HCT116 (cell line): ENCODE results near the gene OPRD1. TPM values are rescaled to one million over a fixed set of nuclear protein-coding genes. Genes with fewer than 3 reads are reported as not detected.

Source experiments
- ATAC-seq: fragments of 200-7000 bp; cut with Tn5 transposase; 2 replicates; pipeline ENCODE4 v1.9.1; 2020; ENCODE audit warnings: mild to moderate bottlenecking, moderate library complexity
- BruUV-seq: library from RNA; stranded (reverse); fragments of 400-500 nt; replicated peaks from 2 replicates; lab custom pipeline; 2021; lab: Mats Ljungman, UMichigan
- CTCF ChIA-PET: fragments of 300-600 bp; sonication (Branson Sonifier 250); formaldehyde crosslinking; loops from one replicate; lab custom pipeline; 2021; ENCODE audit warnings: antibody characterized with exemption; lab: Charles Lee
- POLR2A ChIA-PET: fragments of 300-600, 350-600 bp; sonication (Branson Sonifier 250); formaldehyde crosslinking; loops from one replicate; lab custom pipeline; 2021; ENCODE audit warnings: antibody characterized with exemption; lab: Charles Lee
- RAD21 ChIA-PET, 2 experiments: fragments of 300-600 bp; sonication (Branson Sonifier 250); formaldehyde crosslinking; loops; one replicate each; lab custom pipeline; 2023; ENCODE audit warnings: low total read pairs in 2 of 2; ENCODE audit not compliant: uncharacterized antibody in 2 of 2, unreplicated experiment in 2 of 2, low non-redundant PET in 1 of 2; lab: Charles Lee
- DNase-seq: peaks from one replicate; pipeline ENCODE4 v3.0.0-alpha.2; 2010; ENCODE audit warnings: low read depth, low spot score
- H2AFZ ChIP-seq: fragments of 200-600 bp; shearing (Covaris generic), sonication (generic); 2 replicates; pipeline ENCODE4 v1.6.1; 2017; ENCODE audit warnings: low read depth, mixed run types, mixed read lengths, antibody characterized with exemption, low read length; ENCODE audit not compliant: poor library complexity, severe bottlenecking
- H3K27ac ChIP-seq: 2 replicates; pipeline ENCODE4 v1.5.1; 2012; ENCODE audit warnings: low read depth, low read length
- H3K27me3 ChIP-seq: fragments of 200-600 bp; sonication (generic); 2 replicates; pipeline ENCODE4 v1.6.1; 2016; ENCODE audit warnings: mixed run types, low read length, mixed read lengths; ENCODE audit not compliant: insufficient read depth
- H3K36me3 ChIP-seq, 2 experiments: fragments of 200-500 bp in 1 of 2; fragments of 200-600 bp in 1 of 2; sonication (Bioruptor generic) in 1 of 2; sonication (generic) in 1 of 2; 2 replicates each; pipeline versions ENCODE4 v1.5.1 to v1.6.1; 2014 to 2016; ENCODE audit warnings: low read length in 2 of 2, inconsistent platforms in 1 of 2, mixed read lengths in 1 of 2, mixed run types in 1 of 2; ENCODE audit not compliant: insufficient read depth in 2 of 2, control insufficient read depth in 1 of 2
- H3K4me1 ChIP-seq, 2 experiments: fragments of 200-600 bp in 1 of 2; sonication (generic) in 1 of 2; 2 replicates each; pipeline versions ENCODE4 v1.5.1 to v1.6.1; 2012 to 2017; ENCODE audit warnings: low read length in 2 of 2, inconsistent platforms in 1 of 2, mild to moderate bottlenecking in 1 of 2, mixed read lengths in 1 of 2, mixed run types in 1 of 2, moderate library complexity in 1 of 2; ENCODE audit not compliant: insufficient read depth in 2 of 2, control insufficient read depth in 1 of 2
- H3K4me2 ChIP-seq: fragments of 200-600 bp; sonication (generic); 2 replicates; pipeline ENCODE4 v1.6.1; 2017; ENCODE audit warnings: mixed run types, low read length, mixed read lengths
- H3K4me3 ChIP-seq, 2 experiments: fragments of 200-600 bp in 1 of 2; sonication (generic) in 1 of 2; replicated peaks in 1 of 2; 2 replicates each; pipeline ENCODE4 v1.5.1; 2011 to 2016; ENCODE audit warnings: low read length in 2 of 2, control low read depth in 1 of 2, low read depth in 1 of 2, mild to moderate bottlenecking in 1 of 2, mixed read lengths in 1 of 2, mixed run types in 1 of 2
- H3K79me2 ChIP-seq: fragments of 200-600 bp; sonication (generic); 2 replicates; pipeline ENCODE4 v1.6.1; 2017; ENCODE audit warnings: mild to moderate bottlenecking, mixed run types, low read length, moderate library complexity, mixed read lengths; ENCODE audit not compliant: insufficient read depth
- H3K9ac ChIP-seq: fragments of 200-600 bp; sonication (generic); 2 replicates; pipeline ENCODE4 v1.6.1; 2016; ENCODE audit warnings: low read length, mixed read lengths
- H3K9me2 ChIP-seq: fragments of 200-600 bp; sonication (generic), shearing (Covaris generic); 2 replicates; pipeline ENCODE4 v1.6.1; 2017; ENCODE audit warnings: mixed run types, mild to moderate bottlenecking, moderate library complexity; ENCODE audit not compliant: insufficient read depth
- H3K9me3 ChIP-seq, 2 experiments: fragments of 200-500 bp in 1 of 2; fragments of 200-600 bp in 1 of 2; sonication (Bioruptor generic) in 1 of 2; sonication (generic) in 1 of 2; 2 replicates each; pipeline ENCODE4 v1.6.1; 2014 to 2017; ENCODE audit warnings: low read length in 2 of 2, mixed read lengths in 2 of 2, inconsistent platforms in 1 of 2, low read depth in 1 of 2, mild to moderate bottlenecking in 1 of 2, mixed run types in 1 of 2, moderate library complexity in 1 of 2; ENCODE audit not compliant: control insufficient read depth in 1 of 2, insufficient read depth in 1 of 2
- H4K20me1 ChIP-seq: fragments of 200-600 bp; sonication (generic), shearing (Covaris generic); 2 replicates; pipeline ENCODE4 v1.6.1; 2017; ENCODE audit warnings: mixed run types, mild to moderate bottlenecking, moderate library complexity; ENCODE audit not compliant: insufficient read depth
- CTCF ChIP-seq, 3 experiments: fragments of 200-600 bp in 1 of 3; sonication (generic) in 1 of 3; IDR thresholded peaks in 2 of 3; conservative IDR thresholded peaks in 1 of 3; 2 replicates each; pipeline ENCODE4 v1.5.1; 2012 to 2017; ENCODE audit warnings: low read depth in 2 of 3, low read length in 2 of 3, antibody characterized with exemption in 1 of 3, borderline replicate concordance in 1 of 3, control low read depth in 1 of 3, mild to moderate bottlenecking in 1 of 3, mixed read lengths in 1 of 3, mixed run types in 1 of 3, moderate library complexity in 1 of 3; ENCODE audit not compliant: insufficient read depth in 1 of 3
- EZH2 ChIP-seq: fragments of 200-600 bp; sonication (generic); IDR thresholded peaks from 2 replicates; pipeline ENCODE4 v1.6.1; 2017; ENCODE audit warnings: antibody characterized with exemption, mixed run types
- MAX ChIP-seq: IDR thresholded peaks from 2 replicates; pipeline ENCODE4 v1.6.1; 2012
- POLR2A ChIP-seq: IDR thresholded peaks from 2 replicates; pipeline ENCODE4 v1.7.0; 2011; ENCODE audit warnings: borderline replicate concordance; ENCODE audit not compliant: insufficient read depth, insufficient read length; ENCODE audit errors: extremely low read depth
- POLR2AphosphoS5 ChIP-seq: IDR thresholded peaks from 2 replicates; pipeline ENCODE4 v1.6.1; 2011; ENCODE audit warnings: mild to moderate bottlenecking, low read depth, low read length, moderate library complexity
- REST ChIP-seq: IDR thresholded peaks from 2 replicates; pipeline ENCODE4 v1.6.1; 2012; ENCODE audit warnings: low read depth
- SIN3A ChIP-seq: IDR thresholded peaks from 2 replicates; pipeline ENCODE4 v1.6.1; 2012; ENCODE audit warnings: low read depth
- SRF ChIP-seq: IDR thresholded peaks from 2 replicates; pipeline ENCODE4 v1.6.1; 2012; ENCODE audit warnings: low read depth
- TCF7L2 ChIP-seq: IDR thresholded peaks from 2 replicates; pipeline ENCODE4 v1.7.0; 2011; ENCODE audit warnings: borderline replicate concordance, inconsistent platforms; ENCODE audit not compliant: insufficient read depth, insufficient read length; ENCODE audit errors: extremely low read depth
- ZFX ChIP-seq: fragments of 450-650 bp; IDR thresholded peaks from 2 replicates; pipeline ENCODE4 v1.6.1; 2017
- ZNF274 ChIP-seq: fragments of 200-500 bp; sonication (Bioruptor generic); IDR thresholded peaks from 2 replicates; pipeline ENCODE4 v1.6.1; 2014; ENCODE audit warnings: mild to moderate bottlenecking, low read depth, low read length, inconsistent platforms
- intact Hi-C: fragments of 100-400 bp; cut with micrococcal nuclease; formaldehyde crosslinking; loops from 2 replicates; pipeline ENCODE4 v1.10.0; 2022
- total RNA-seq: library from RNA; stranded (reverse); gene quantifications from one replicate; pipeline ENCODE4 v1.2.1, GENCODE V29; 2021; ENCODE audit not compliant: unreplicated experiment

OPRD1 gene
- total RNA-seq, 1 experiment from 2014 or later: not detected

GRCh38 chr1:28832966-28833365 lies 21.0 kb downstream of the OPRD1 start:
- no peak overlapping the region for H3K27ac ChIP-seq
- TF ChIP-seq SIN3A (no peak), MAX (no peak), CTCF (IDR thresholded peaks at IDR 0.05 in 2 of 3, conservative IDR thresholded peaks at IDR 0.05 in 1 of 3; ENCODE audit: borderline replicate concordance in 1 of 3, insufficient read depth in 1 of 3, low read depth in 2 of 3, low read length in 2 of 3) (no peak), POLR2AphosphoS5 (no peak), ZFX (no peak), TCF7L2 (no peak)
- TF ChIP-seq, all 23 proteins: peak for 0
- no peaks in the 10 kb centered on the region for H3K9me2 ChIP-seq
- H3K9me3 ChIP-seq: no peaks in the 10 kb centered on the region
- ChIA-PET RAD21 (no interaction called here), CTCF (interaction anchor here (1.9 kb wide), 1 partner anchor 14 kb away, joined by 6 read pairs; no protein-coding TSS in a partner anchor), POLR2A (no interaction called here)
- H3K4me3 ChIP-seq: no peak overlapping the region
- H3K9ac ChIP-seq: no peak overlapping the region
- intact Hi-C loops: no loop called here
- H3K36me3 ChIP-seq: no peaks in the 10 kb centered on the region
- H3K4me1 ChIP-seq: peaks cover 9 to 12% of the 10 kb centered on the region in 2 experiments; a peak in 3 of 4 replicates
- DNase-seq (no peak), ATAC-seq (no peak)
- H2AFZ ChIP-seq: no peak overlapping the region
- no peaks in the 10 kb centered on the region for H3K27me3 ChIP-seq
- no peaks in the 10 kb centered on the region for H4K20me1 ChIP-seq
- H3K79me2 ChIP-seq: no peaks in the 10 kb centered on the region
- BruUV-seq: no TSS peak
- H3K4me2 ChIP-seq: no peak overlapping the region

GRCh38 chr1:28833381-28833780 lies 21.4 kb downstream of the OPRD1 start:
- intact Hi-C loops: no loop called here
- ATAC-seq: no peak
- no peak for TF ChIP-seq SIN3A
- TF ChIP-seq SRF: no peak
- TF ChIP-seq CTCF (IDR thresholded peaks at IDR 0.05 in 2 of 3, conservative IDR thresholded peaks at IDR 0.05 in 1 of 3; ENCODE audit: borderline replicate concordance in 1 of 3, insufficient read depth in 1 of 3, low read depth in 2 of 3, low read length in 2 of 3): no peak
- TF ChIP-seq REST: no peak
- no peak for TF ChIP-seq POLR2AphosphoS5
- no peak for TF ChIP-seq POLR2A
- no peak for TF ChIP-seq EZH2
- TF ChIP-seq ZNF274: no peak
- no peak for TF ChIP-seq TCF7L2

More at GRCh38 chr1:28833381-28833780, 21.4 kb downstream of the OPRD1 start:
- Histone ChIP-seq H3K4me2 (no peak overlapping the region), H3K79me2 (no peaks in the 10 kb centered on the region), H3K9me3 (no peaks in the 10 kb centered on the region), H3K27ac (no peak overlapping the region), H2AFZ (no peak overlapping the region), H3K9me2 (no peaks in the 10 kb centered on the region), H3K4me1 (peaks cover 7% of the 10 kb centered on the region in 2 experiments; a peak in 3 of 4 replicates), H3K9ac (no peak overlapping the region), H4K20me1 (no peaks in the 10 kb centered on the region), H3K4me3 (no peak overlapping the region), H3K27me3 (0 out of 2 replicates have a peak, but pooled peaks cover 3% of the 10 kb centered on the region), H3K36me3 (no peaks in the 10 kb centered on the region)
- ChIA-PET CTCF (interaction anchor here (1.9 kb wide), 1 partner anchor 13 kb away, joined by 6 read pairs; no protein-coding TSS in a partner anchor), POLR2A (no interaction called here), RAD21 (no interaction called here)
- no TSS peak for BruUV-seq
- DNase-seq: no peak
